Left lobe of liver (tissue), 2 donors: ENCODE measurements around the gene LENG1. TPM values are rescaled to one million over a fixed set of nuclear protein-coding genes. Genes with fewer than 3 reads are reported as not detected.
A peak's percentile ranks its signal among the peaks of the same experiment; 100 is the strongest.
"Not testable (repeated sequence)": the region's sequence is repeated elsewhere in the genome, so short reads cannot be mapped to it uniquely, and the experiment has no call there.

Experiments used
- ATAC-seq: fragments of 200-7000 bp; cut with Tn5 transposase; one replicate; pipeline ENCODE4 v1.9.1; 2020; ENCODE audit warnings: mild to moderate bottlenecking, moderate library complexity
- DNase-seq: peaks from one replicate; pipeline ENCODE4 v3.0.0-alpha.2; 2020; ENCODE audit warnings: low spot score
- total RNA-seq: library from RNA; stranded (reverse); gene quantifications from one replicate; pipeline ENCODE4 v1.2.1, GENCODE V29; 2021
- donor health status: DM: no; HTN: no; CAD: no; lungs with moderate emphysema.
- donor health status: DM: no; HTN: yes; CAD: no.

Gene LENG1
- total RNA-seq, 1 donor from 2014 or later, result 1.3 TPM

- ATAC-seq (peak; percentile 71), DNase-seq (peak; percentile 100)
Observed at GRCh38 chr19:54189735-54190502, 30.4 kb upstream of the LENG1 start.

GRCh38 chr19:54189145-54189734 is 29.7 kb upstream of the LENG1 start, which contains the start of gene MBOAT7:
MBOAT7 (minus strand) TSS chr19:54189580; CDS start chr19:54188508, 1,072 bp downstream.
- no peak for DNase-seq
- peak; percentile 50 for ATAC-seq

- ATAC-seq, result no peak
- no peak for DNase-seq
Observed at GRCh38 chr19:54188215-54188871, 28.8 kb upstream of the LENG1 start.

- no peak for DNase-seq
- ATAC-seq, result no peak
Observed at GRCh38 chr19:54186934-54187381, 27.4 kb upstream of the LENG1 start.

- ATAC-seq (no peak), DNase-seq (no peak)
Observed at GRCh38 chr19:54186351-54186750, 26.8 kb upstream of the LENG1 start.

- no peak for ATAC-seq
Observed at GRCh38 chr19:54183431-54183830, 23.9 kb upstream of the LENG1 start.

GRCh38 chr19:54181894-54182293 is 22.4 kb upstream of the LENG1 start:
- not testable (repeated sequence) for DNase-seq, ATAC-seq

More at GRCh38 chr19:54183431-54183830, 23.9 kb upstream of the LENG1 start:
- no peak for DNase-seq

- DNase-seq (no peak), ATAC-seq (no peak)
Observed at GRCh38 chr19:54180691-54181091, 21.2 kb upstream of the LENG1 start.

GRCh38 chr19:54179921-54180461 is 20.5 kb upstream of the LENG1 start:
- ATAC-seq (no peak), DNase-seq (no peak)

- DNase-seq (no peak), ATAC-seq (no peak)
Observed at GRCh38 chr19:54179262-54179852, 19.8 kb upstream of the LENG1 start.

GRCh38 chr19:54178581-54179261 is 19.2 kb upstream of the LENG1 start:
- peak; percentile 95 for ATAC-seq
- DNase-seq, result no peak

GRCh38 chr19:54173951-54174834 is 14.7 kb upstream of the LENG1 start:
- ATAC-seq, result no peak
- DNase-seq, result no peak

GRCh38 chr19:54173359-54173699 is 13.8 kb upstream of the LENG1 start:
- no peak for ATAC-seq
- no peak for DNase-seq

- ATAC-seq (peak; percentile 49), DNase-seq (peak; percentile 48)
Observed at GRCh38 chr19:54172471-54173358, 13.2 kb upstream of the LENG1 start, which contains the start of gene TMC4. TMC4 (minus strand) TSS chr19:54173160; CDS start chr19:54173117, 43 bp downstream.

- DNase-seq, ATAC-seq: not testable (repeated sequence)
Observed at GRCh38 chr19:54171736-54172431, 12.4 kb upstream of the LENG1 start.

- DNase-seq, result no peak
Observed at GRCh38 chr19:54169149-54169740, 9.7 kb upstream of the LENG1 start.

GRCh38 chr19:54168174-54168917 is 8.8 kb upstream of the LENG1 start:
- peak; percentile 97 for ATAC-seq
- peak; percentile 88 for DNase-seq

More at GRCh38 chr19:54169149-54169740, 9.7 kb upstream of the LENG1 start:
- no peak for ATAC-seq
